ENCODE data around the gene CYP27B1.

DNA sequence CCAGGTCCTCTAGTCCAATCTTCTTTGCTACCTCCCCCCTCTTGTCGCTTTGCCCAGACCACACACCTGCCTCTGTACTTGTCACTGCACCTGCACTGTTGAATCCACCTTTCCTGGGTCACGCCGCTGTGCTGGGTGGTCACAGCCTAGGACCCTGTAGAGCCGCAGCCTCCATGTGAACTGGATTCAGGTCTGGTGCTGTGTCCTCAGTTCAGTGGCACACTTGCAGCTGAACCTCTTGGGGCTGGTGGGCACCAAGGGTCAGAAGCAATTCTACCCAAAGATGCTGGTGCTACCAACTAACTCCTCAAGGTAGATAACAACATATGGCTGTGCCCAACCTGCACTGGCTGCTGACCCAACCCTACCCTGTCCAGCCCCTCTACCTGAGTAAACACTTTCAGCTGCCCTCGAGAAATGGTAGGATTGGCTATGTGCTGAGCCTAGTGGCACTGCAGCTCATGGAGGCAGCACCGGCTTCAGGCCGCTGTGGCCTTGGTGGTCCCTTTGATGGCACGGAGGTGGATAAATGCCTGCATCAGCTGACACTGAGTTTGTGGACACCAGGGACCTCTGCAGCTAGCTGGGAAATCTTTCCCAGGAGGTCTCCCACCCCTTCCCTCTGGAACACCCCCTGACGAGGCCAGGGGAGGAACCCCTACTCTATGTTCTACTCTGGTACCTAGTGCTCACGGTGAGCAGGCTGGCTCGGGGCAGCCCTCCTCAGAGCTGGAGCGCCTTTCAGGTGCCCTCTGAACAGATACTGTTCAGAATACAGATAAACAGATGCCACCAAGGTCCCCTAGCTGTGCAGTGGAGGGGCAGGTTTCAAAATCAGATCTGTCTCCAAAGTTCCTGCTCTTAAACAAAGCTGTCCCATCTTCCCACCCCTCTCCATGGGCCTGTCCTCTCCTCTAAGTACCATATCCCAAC is 42.6 kb downstream of the CYP27B1 start:
- TF ChIP-seq POLR2AphosphoS5 (IDR thresholded peaks at IDR 0.05; ENCODE audit: low read depth, low read length) (no peak), SIN3A (IDR thresholded peaks at IDR 0.05; ENCODE audit: borderline replicate concordance, insufficient read depth, low read length) (no peak), TAF1 (IDR thresholded peaks at IDR 0.05; ENCODE audit: borderline replicate concordance, insufficient read depth, low read length) (no peak)
- TF ChIP-seq, protein P1, sequence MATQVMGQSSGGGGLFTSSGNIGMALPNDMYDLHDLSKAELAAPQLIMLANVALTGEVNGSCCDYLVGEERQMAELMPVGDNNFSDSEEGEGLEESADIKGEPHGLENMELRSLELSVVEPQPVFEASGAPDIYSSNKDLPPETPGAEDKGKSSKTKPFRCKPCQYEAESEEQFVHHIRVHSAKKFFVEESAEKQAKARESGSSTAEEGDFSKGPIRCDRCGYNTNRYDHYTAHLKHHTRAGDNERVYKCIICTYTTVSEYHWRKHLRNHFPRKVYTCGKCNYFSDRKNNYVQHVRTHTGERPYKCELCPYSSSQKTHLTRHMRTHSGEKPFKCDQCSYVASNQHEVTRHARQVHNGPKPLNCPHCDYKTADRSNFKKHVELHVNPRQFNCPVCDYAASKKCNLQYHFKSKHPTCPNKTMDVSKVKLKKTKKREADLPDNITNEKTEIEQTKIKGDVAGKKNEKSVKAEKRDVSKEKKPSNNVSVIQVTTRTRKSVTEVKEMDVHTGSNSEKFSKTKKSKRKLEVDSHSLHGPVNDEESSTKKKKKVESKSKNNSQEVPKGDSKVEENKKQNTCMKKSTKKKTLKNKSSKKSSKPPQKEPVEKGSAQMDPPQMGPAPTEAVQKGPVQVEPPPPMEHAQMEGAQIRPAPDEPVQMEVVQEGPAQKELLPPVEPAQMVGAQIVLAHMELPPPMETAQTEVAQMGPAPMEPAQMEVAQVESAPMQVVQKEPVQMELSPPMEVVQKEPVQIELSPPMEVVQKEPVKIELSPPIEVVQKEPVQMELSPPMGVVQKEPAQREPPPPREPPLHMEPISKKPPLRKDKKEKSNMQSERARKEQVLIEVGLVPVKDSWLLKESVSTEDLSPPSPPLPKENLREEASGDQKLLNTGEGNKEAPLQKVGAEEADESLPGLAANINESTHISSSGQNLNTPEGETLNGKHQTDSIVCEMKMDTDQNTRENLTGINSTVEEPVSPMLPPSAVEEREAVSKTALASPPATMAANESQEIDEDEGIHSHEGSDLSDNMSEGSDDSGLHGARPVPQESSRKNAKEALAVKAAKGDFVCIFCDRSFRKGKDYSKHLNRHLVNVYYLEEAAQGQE (IDR thresholded peaks at IDR 0.05; ENCODE audit: insufficient read depth in 1 of 2, low read depth in 2 of 2, low read length in 2 of 2), result no peak

Data from PFSK-1 (cell line).